HG03575 (cell line): ENCODE data around the gene ZNF576.
"Not testable (repeated sequence)": the region's sequence is repeated elsewhere in the genome, so short reads cannot be mapped to it uniquely, and the experiment has no call there.

Experiments
- ATAC-seq: cut with Tn5 transposase; IDR thresholded peaks from one replicate; pipeline ENCODE4 v1.9.1; 2021; ENCODE audit not compliant: unreplicated experiment, insufficient number of reproducible peaks, low FRiP score; ENCODE audit errors: extremely low read depth

The ZNF576 gene

DNA sequence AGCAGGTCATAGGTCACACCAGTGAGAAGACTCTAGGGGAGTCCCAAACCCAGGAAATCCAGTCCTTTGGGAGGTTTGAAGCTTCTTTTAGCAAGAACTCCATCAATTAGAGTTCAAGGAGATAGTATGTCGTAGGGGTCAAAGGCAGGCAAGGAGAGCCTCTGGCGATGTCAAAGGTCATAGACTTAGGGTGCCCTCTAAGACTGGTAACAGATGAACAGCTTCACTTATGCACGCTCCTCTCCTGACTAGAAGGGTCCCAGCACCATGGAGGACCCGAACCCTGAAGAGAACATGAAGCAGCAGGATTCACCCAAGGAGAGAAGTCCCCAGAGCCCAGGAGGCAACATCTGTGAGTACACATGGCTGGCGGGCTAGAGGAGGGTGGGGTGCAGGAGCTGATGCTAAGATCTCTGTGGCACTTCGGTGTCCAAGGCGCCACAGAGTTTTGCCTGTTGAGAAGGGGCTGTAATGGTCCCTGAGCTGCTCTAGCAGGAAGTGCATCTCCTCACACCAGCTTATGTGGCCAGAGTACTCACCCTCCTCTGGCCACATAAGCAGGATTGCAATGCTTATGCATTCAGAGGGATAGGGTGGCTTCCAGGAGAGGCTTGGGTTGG lies 557 bp downstream of the ZNF576 start:
- ATAC-seq: no peak

- no peak for ATAC-seq
These were observed 1.5 kb downstream of the ZNF576 start for GRCh38 chr19:43597876-43598275.

GRCh38 chr19:43598445-43599240 lies 2.2 kb downstream of the ZNF576 start:
- ATAC-seq: no peak

DNA sequence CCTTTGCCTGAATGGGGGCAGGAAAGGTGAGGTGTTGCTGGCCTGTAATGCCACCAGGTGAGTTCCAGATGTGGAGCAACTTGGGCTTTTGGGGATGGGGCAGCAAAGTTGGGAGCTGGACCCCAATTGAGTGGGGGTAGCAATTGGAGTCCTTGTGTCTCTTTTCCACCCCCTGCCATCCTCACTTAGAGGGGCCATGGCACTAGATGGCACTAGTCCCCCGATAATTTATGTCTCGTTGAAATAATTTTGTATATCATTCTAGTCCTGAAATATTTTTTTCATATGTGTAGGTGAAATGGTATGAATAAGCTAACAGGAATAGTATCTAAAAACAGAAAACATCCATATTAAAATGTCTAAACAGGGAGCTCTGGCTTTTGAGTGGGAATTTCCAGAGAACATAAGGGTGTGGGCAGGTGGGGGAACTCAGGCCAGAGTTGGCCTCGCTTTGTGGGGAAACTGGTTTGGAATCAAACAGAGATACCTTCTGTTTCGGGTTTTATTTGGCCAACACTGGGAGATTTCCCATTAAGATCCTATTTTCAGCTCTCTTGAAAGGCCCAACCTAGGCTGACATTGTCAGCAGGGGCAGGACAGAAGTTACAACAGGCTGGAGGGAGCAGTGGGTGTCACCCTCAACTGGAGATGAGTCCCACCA lies 3.4 kb downstream of the ZNF576 start:
- no peak for ATAC-seq

GRCh38 chr19:43600326-43600725 lies 3.9 kb downstream of the ZNF576 start:
- ATAC-seq: not testable (repeated sequence)

DNA sequence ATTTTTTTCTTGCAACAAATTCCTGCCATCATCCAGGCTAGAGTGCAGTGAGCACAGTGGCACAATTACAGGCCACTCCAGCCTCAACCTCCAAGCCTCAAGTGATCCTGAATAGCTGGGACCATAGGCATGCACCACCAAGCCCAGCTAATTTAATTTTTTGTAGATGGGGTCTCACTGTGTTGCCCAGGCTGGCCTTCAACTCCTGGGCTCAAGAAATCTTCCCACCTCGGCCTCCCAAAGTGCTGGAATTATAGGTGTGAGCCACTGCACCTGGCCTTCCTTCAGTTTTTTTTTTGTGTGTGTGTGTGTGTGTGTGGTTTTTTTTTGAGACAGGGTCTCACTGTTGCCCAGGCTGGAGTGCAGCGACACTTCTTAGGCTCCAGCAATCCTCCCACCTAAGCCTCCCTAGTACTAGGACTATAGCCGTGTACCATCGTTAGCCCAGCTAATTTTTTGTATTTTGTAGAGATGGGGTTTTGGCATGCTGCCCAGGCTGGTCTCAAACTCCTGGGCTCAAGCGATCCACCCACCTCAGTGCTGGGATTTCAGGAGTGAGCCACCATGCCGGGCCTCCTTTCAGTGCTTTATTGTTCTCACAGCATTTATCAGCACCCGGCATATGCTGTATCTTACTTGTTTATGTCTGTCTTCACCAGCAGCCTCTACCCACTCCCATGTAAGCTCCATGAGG lies 9.6 kb downstream of the ZNF576 start:
- ATAC-seq: no peak

GRCh38 chr19:43606569-43607229 lies 10.3 kb downstream of the ZNF576 start:
- ATAC-seq: no peak

DNA sequence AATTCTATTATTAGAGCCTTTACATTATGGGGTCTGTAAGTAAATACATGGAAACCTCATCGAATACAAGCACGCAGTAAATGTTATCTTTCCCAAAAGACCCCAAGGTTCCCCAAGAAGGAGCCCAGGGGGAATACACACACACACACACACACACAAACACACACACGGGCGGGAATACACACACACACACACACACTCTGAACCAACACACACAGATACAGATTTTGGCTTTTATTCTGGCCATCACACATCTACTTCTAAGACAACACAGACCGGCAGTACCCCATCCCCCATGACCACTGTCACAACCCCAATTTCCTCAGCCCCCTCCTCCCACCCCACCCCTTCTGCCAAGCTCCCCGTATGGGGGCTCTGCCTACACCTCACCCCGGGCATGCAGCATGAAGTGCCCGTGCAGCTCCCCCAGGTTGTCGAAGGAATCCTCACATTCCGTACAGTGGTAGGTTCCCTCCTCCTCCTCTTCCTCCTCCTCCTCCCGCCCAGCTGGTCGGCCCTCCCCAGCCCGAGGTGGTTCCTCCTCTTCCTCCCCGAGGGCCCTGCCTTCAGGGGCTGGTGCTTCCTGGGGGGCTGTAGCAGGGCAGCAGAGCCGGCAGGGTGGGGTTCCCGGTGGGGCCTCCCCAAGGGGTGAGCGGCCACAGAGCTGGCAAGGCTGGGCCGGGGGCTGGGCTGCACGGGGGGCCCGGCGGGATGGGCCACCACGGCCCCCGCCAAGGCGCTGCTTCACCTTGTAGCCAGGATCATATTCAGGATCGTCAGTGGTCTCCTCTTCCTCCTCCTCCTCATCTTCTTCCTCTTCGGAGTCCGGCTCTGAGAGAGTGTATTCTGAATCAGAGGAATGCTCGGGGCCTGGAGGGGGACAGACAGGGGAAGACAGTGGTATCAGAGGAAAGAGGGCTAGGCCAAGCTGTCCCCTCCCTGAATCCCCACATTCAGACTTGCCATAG lies 11.1 kb downstream of the ZNF576 start:
- no peak for ATAC-seq

DNA sequence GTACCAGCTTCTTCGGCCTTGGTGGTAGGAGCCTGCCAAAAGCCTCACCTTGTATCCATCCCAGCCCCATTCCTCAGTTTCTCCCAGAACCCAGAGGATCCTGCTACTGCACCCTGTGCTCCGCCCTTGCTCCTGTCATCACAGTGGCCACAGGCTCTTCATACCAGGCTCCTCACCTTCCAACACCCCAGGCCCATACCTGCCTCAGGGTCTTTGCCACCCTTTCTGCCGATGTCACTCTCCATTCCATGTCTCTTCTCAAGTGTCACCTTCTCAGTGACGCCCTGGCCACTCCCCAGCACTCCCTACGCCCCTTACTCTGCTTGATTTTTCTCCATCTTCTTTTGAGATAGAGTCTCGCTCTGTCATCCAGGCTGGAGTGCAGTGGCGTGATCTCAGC lies 13.5 kb downstream of the ZNF576 start:
- ATAC-seq: no peak

- no peak for ATAC-seq
These were observed 14.1 kb downstream of the ZNF576 start for GRCh38 chr19:43610493-43610892.

- no peak for ATAC-seq
These were observed 15.4 kb downstream of the ZNF576 start, which contains the start of gene SRRM5 for GRCh38 chr19:43611788-43612187. SRRM5 (plus strand) TSS chr19:43612088; CDS start chr19:43612122, 34 bp downstream.

GRCh38 chr19:43612374-43612773 lies 16.0 kb downstream of the ZNF576 start:
- no peak for ATAC-seq

DNA sequence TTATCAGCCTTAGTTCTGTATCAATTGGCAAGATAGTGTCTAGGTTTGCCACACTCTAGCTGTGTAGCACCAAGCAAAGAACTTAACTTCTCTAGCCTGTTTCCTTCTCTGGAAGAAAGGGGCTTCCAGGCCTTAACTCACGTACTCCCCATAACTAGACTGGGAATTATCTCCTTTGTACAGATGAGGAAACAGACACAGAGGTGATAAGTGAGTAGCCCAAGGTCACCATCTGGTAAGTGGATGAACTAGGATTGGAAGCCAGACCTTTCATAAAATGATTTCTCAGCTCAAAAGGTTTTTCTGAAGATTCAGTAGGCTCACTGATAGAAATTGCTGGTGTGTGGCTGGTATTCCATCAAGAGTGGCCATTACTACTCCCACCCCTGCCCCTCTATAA lies 19.9 kb downstream of the ZNF576 start:
- ATAC-seq: no peak

DNA sequence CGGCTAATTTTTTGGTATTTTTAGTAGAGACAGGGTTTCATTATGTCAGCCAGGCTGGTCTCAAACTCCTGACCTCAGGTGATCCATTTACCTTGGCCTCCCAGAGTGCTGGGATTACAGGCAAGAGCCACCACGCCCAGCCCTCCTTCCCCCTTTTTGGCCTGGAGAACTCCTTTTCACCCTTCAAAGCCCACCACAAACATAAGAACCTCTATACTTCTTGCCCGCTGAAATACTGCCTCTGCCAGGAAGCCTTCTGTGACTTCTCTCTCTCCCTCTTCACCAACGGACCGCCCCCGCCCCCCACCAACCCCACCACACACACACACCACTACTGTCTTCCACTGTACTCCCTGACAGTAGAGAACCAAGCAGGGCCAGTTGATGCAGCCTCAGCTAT lies 20.6 kb downstream of the ZNF576 start:
- no peak for ATAC-seq

- no peak for ATAC-seq
These were observed 22.5 kb downstream of the ZNF576 start for GRCh38 chr19:43618921-43619261.

DNA sequence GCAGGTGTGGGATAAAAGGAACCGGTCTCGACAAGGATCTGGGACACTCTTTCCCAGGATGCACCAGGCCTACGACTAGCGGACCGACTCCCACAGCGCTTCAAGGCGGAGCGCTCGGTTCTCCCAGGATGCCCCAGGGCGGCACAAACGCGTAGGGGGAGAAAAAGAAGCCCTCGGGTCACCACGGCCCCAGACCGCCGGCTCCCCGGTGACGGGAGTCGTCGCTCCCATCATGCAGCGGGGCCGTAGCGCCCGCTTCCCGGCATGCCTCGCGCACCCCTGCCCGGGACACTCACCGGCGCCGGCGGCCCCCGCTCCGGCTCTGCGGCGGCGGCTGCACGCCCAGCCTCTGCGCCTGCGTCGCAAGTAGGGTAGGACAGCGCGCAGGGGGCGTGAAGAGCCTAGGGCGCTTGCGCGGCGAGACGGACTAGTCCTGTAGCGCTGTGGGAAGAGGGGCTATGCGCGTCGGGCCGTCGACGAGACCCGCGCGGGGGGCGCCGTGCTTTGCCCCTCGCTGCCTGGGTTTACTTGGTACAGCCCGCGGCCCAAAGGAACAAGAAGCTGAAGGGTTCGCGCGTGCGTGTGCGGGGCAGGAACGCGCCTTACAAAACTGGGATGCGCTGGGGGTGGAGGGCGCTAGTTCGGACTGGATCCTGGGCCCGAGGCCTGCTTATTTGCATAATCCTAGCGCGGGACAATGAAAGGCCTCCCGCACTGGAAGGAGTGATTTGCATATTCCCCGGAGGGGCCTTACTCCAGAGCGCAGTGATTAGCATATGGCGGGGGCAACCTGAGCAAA lies 23.1 kb downstream of the ZNF576 start, which contains the start of gene ZNF428:
Gene ZNF428 (minus strand): TSS at position 368 of the 799 bp plus-strand sequence. CDS start 5,325 bp downstream, outside the sequence.
- no peak for ATAC-seq
